ENCODE data around the gene PLD3. TPM values are rescaled to one million over a fixed set of nuclear protein-coding genes. Genes with fewer than 3 reads are reported as not detected.

PLD3 gene
- total and polyA plus RNA-seq, 2 donors (not counting 3 experiments of a cell fraction or from before 2014, with no cell fraction given) = 166 to 479 TPM

DNA sequence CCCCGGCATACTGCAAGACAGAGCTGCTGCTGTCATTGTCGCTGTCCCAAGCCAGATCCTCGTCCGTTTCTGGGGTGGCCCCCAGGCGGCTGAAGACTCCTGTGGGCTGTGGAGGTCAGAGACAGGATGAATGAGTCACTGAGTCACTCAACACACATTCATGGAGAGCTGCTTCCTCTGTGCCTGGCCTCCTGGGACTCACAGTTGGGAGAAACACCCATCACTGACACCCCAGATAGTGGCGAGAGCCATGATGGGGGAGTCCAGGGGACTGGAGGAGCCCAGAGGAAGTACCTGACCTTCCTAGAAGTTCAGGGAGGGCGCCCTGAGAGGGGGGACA lies 26.3 kb upstream of the PLD3 start:
- Histone ChIP-seq H3K4me1 (ENCODE audit: control insufficient read depth, extremely low read depth, insufficient read depth, low read length) (peaks cover 4% of the 10 kb centered on the region), H3K9me1 (replicated peaks; ENCODE audit: control insufficient read depth, extremely low read depth, insufficient read depth, low read length) (no peaks in the 10 kb centered on the region), H2AFZ (ENCODE audit: low read depth, low read length) (no peak overlapping the region), H3K9me3 (replicated peaks; ENCODE audit: control insufficient read depth, insufficient read depth, low read length) (no peaks in the 10 kb centered on the region), H3K79me2 (ENCODE audit: control insufficient read depth, insufficient read depth, low read length) (no peaks in the 10 kb centered on the region), H3K4me2 (ENCODE audit: insufficient read depth, low read length) (no peak overlapping the region), H3K36me3 (ENCODE audit: control insufficient read depth in 2 of 2, extremely low read depth in 1 of 2, insufficient read depth in 2 of 2, low read length in 2 of 2) (peaks cover 9 to 41% of the 10 kb centered on the region in 2 experiments), H4K20me1 (replicated peaks; ENCODE audit: control insufficient read depth, extremely low read depth, insufficient read depth, low read length) (no peaks in the 10 kb centered on the region), H3K4me3 (replicated peaks in 1 of 3; ENCODE audit: insufficient read depth in 1 of 3, low read depth in 1 of 3, low read length in 3 of 3) (no peak overlapping the region), H3K9ac (replicated peaks; ENCODE audit: extremely low read depth, insufficient read depth, low read length) (no peak overlapping the region), H3K27me3 (ENCODE audit: control insufficient read depth in 2 of 2, insufficient read depth in 2 of 2, low read length in 2 of 2) (no peaks in the 10 kb centered on the region), H3K27ac (ENCODE audit: insufficient read depth, low read depth, low read length) (no peak overlapping the region)
- DNase-seq (ENCODE audit: low read depth, low spot score) (no peak), FAIRE-seq (no peak)
- CTCF ChIA-PET = interaction anchor here (1.0 to 1.4 kb wide), 3 partner anchors 15 to 26 kb away, joined by 3 to 7 read pairs (median 3); partner anchors contain the start of genes C19orf47 and PLD3
- dilution Hi-C loops (cut with MboI; ENCODE audit: extremely low pct_ligation_motif_present, low sequenced_read_pairs) (no loop called here), intact Hi-C loops (cut with micrococcal nuclease) (no loop called here)
- POLR2A ChIA-PET = no interaction called here
- no peak for TF ChIP-seq JUN (IDR thresholded peaks at IDR 0.05; ENCODE audit: borderline replicate concordance, insufficient read depth, insufficient read length, low read depth)
- TF ChIP-seq, protein P1, sequence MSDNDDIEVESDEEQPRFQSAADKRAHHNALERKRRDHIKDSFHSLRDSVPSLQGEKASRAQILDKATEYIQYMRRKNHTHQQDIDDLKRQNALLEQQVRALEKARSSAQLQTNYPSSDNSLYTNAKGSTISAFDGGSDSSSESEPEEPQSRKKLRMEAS (IDR thresholded peaks at IDR 0.05; ENCODE audit: insufficient read depth, insufficient read length) = no peak
- TF ChIP-seq GATA2 (IDR thresholded peaks at IDR 0.05; ENCODE audit: insufficient read depth, insufficient read length, low read depth, low read length) = no peak
- TF ChIP-seq MYC (IDR thresholded peaks at IDR 0.05; ENCODE audit: low read depth, low read length) = no peak
- TF ChIP-seq EZH2 (IDR thresholded peaks at IDR 0.05; ENCODE audit: borderline replicate concordance, low read depth, low read length, severe bottlenecking) = no peak
- no peak for TF ChIP-seq POLR2AphosphoS5 (IDR thresholded peaks at IDR 0.05; ENCODE audit: insufficient read depth, low read depth, low read length)
- no peak for TF ChIP-seq POLR2A (IDR thresholded peaks at IDR 0.05; ENCODE audit: low read depth, low read length)
- TF ChIP-seq, protein P2, sequence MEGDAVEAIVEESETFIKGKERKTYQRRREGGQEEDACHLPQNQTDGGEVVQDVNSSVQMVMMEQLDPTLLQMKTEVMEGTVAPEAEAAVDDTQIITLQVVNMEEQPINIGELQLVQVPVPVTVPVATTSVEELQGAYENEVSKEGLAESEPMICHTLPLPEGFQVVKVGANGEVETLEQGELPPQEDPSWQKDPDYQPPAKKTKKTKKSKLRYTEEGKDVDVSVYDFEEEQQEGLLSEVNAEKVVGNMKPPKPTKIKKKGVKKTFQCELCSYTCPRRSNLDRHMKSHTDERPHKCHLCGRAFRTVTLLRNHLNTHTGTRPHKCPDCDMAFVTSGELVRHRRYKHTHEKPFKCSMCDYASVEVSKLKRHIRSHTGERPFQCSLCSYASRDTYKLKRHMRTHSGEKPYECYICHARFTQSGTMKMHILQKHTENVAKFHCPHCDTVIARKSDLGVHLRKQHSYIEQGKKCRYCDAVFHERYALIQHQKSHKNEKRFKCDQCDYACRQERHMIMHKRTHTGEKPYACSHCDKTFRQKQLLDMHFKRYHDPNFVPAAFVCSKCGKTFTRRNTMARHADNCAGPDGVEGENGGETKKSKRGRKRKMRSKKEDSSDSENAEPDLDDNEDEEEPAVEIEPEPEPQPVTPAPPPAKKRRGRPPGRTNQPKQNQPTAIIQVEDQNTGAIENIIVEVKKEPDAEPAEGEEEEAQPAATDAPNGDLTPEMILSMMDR (IDR thresholded peaks at IDR 0.05; ENCODE audit: extremely low read depth in 1 of 2, insufficient read depth in 1 of 2, low read depth in 1 of 2, low read length in 2 of 2) = no peak
- TF ChIP-seq FOS (IDR thresholded peaks at IDR 0.05; ENCODE audit: borderline replicate concordance, insufficient read depth, low read length) = no peak
- no TSS peak for BruUV-seq (replicated peaks)

All from endothelial cell of umbilical vein (primary cell).